ENCODE data around the gene TMPRSS11E. TPM values are rescaled to one million over a fixed set of nuclear protein-coding genes. Genes with fewer than 3 reads are reported as not detected.
A peak's percentile ranks its signal among the peaks of the same experiment; 100 is the strongest.
"Not testable (repeated sequence)": the region's sequence is repeated elsewhere in the genome, so short reads cannot be mapped to it uniquely, and the experiment has no call there.

The TMPRSS11E gene
- total RNA-seq, 1 experiment from 2014 or later = not detected

GRCh38 chr4:68461790-68462189, 14.5 kb downstream of the TMPRSS11E start:
- no peak for DNase-seq (ENCODE audit: extremely low read depth, low read depth)

- DNase-seq (ENCODE audit: extremely low read depth, low read depth) = no peak
Observed at GRCh38 chr4:68462691-68463090, 15.4 kb downstream of the TMPRSS11E start.

GRCh38 chr4:68463796-68464195, 16.5 kb downstream of the TMPRSS11E start:
- no peak for DNase-seq (ENCODE audit: extremely low read depth, low read depth)

- DNase-seq (ENCODE audit: extremely low read depth, low read depth) = no peak
Observed at GRCh38 chr4:68465058-68465457, 17.8 kb downstream of the TMPRSS11E start.

GRCh38 chr4:68466185-68466584, 18.9 kb downstream of the TMPRSS11E start:
- DNase-seq (ENCODE audit: extremely low read depth, low read depth) = no peak

- DNase-seq (ENCODE audit: extremely low read depth, low read depth) = no peak
Observed at GRCh38 chr4:68466751-68467150, 19.5 kb downstream of the TMPRSS11E start.

GRCh38 chr4:68469482-68469881, 22.2 kb downstream of the TMPRSS11E start:
- DNase-seq (ENCODE audit: extremely low read depth, low read depth) = no peak

- DNase-seq (ENCODE audit: extremely low read depth, low read depth) = no peak
Observed at GRCh38 chr4:68476191-68476590, 28.9 kb downstream of the TMPRSS11E start.

- DNase-seq (ENCODE audit: extremely low read depth, low read depth) = no peak
Observed at GRCh38 chr4:68489338-68489737, 42.1 kb downstream of the TMPRSS11E start.

- no peak for DNase-seq (ENCODE audit: extremely low read depth, low read depth)
Observed at GRCh38 chr4:68490826-68491457, 43.7 kb downstream of the TMPRSS11E start.

GRCh38 chr4:68494688-68495087, 47.4 kb downstream of the TMPRSS11E start:
- no peak for DNase-seq (ENCODE audit: extremely low read depth, low read depth)

- DNase-seq (ENCODE audit: extremely low read depth, low read depth) = peak; percentile 58
Observed at GRCh38 chr4:68498413-68499007, 51.2 kb downstream of the TMPRSS11E start.

GRCh38 chr4:68499021-68499420, 51.8 kb downstream of the TMPRSS11E start:
- no peak for DNase-seq (ENCODE audit: extremely low read depth, low read depth)

GRCh38 chr4:68503462-68503861, 56.2 kb downstream of the TMPRSS11E start:
- not testable (repeated sequence) for DNase-seq (ENCODE audit: extremely low read depth, low read depth)

- DNase-seq (ENCODE audit: extremely low read depth, low read depth) = not testable (repeated sequence)
Observed at GRCh38 chr4:68504836-68505235, 57.6 kb downstream of the TMPRSS11E start.

- DNase-seq (ENCODE audit: extremely low read depth, low read depth) = not testable (repeated sequence)
Observed at GRCh38 chr4:68505452-68505851, 58.2 kb downstream of the TMPRSS11E start.

GRCh38 chr4:68518889-68519288, 71.6 kb downstream of the TMPRSS11E start:
- DNase-seq (ENCODE audit: extremely low read depth, low read depth) = no peak

GRCh38 chr4:68520985-68521384, 73.7 kb downstream of the TMPRSS11E start:
- DNase-seq (ENCODE audit: extremely low read depth, low read depth) = no peak

- DNase-seq (ENCODE audit: extremely low read depth, low read depth) = not testable (repeated sequence)
Observed at GRCh38 chr4:68522232-68522631, 75.0 kb downstream of the TMPRSS11E start.

- no peak for DNase-seq (ENCODE audit: extremely low read depth, low read depth)
Observed at GRCh38 chr4:68535974-68536373, 88.7 kb downstream of the TMPRSS11E start.

GRCh38 chr4:68536375-68536774, 89.1 kb downstream of the TMPRSS11E start:
- DNase-seq (ENCODE audit: extremely low read depth, low read depth) = no peak

GRCh38 chr4:68542742-68543141, 95.5 kb downstream of the TMPRSS11E start:
- DNase-seq (ENCODE audit: extremely low read depth, low read depth) = not testable (repeated sequence)
